Measurements from ENCODE around the gene NEK6.

DNA sequence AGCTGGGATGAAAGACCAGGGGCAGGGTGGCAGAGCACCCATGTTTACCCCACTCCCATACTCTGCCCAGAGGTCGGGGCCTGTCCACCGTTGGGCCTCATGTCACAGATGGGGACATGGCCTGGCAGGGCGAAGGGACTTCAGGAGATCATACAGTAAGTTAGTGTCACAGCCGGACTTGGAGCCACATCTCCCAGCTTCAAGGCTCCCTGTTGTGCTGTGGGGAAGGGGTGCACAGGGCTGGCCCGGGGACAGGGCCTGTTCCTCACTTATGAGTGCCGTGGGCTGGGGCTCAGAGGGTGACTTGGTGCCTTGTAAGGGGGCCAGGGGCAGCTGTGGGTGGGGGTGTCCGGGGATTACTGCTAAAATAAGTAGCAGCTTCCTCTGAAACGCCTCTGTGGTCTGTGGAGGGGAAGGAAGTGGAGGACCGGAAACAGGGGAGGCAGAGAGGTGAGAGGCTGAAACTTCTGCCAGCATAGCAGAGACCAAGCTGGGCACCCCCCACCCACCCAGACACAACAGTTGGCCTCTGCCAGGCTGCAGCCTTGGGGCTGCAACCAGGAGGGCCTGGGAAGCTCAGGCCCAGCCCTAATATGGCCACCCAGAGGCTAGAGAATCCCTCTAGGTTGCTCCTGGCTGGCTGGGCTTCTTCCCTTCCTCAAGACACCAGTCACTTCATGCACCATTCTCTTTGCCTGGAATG lies 41.1 kb upstream of the NEK6 start:
- TF ChIP-seq, protein P1, sequence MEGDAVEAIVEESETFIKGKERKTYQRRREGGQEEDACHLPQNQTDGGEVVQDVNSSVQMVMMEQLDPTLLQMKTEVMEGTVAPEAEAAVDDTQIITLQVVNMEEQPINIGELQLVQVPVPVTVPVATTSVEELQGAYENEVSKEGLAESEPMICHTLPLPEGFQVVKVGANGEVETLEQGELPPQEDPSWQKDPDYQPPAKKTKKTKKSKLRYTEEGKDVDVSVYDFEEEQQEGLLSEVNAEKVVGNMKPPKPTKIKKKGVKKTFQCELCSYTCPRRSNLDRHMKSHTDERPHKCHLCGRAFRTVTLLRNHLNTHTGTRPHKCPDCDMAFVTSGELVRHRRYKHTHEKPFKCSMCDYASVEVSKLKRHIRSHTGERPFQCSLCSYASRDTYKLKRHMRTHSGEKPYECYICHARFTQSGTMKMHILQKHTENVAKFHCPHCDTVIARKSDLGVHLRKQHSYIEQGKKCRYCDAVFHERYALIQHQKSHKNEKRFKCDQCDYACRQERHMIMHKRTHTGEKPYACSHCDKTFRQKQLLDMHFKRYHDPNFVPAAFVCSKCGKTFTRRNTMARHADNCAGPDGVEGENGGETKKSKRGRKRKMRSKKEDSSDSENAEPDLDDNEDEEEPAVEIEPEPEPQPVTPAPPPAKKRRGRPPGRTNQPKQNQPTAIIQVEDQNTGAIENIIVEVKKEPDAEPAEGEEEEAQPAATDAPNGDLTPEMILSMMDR (IDR thresholded peaks at IDR 0.05; ENCODE audit: poor library complexity) = no peak
- no peak for TF ChIP-seq EZH2phosphoT487 (IDR thresholded peaks at IDR 0.05; ENCODE audit: low read depth, severe bottlenecking, unreplicated experiment)

All from hepatocyte (in vitro differentiated cells).